HG02759 (cell line): ENCODE measurements around the gene DAW1.
"Not testable (repeated sequence)": the region's sequence is repeated elsewhere in the genome, so short reads cannot be mapped to it uniquely, and the experiment has no call there.

Source experiments
- ATAC-seq: cut with Tn5 transposase; IDR thresholded peaks from one replicate; pipeline ENCODE4 v1.9.1; 2021; ENCODE audit warnings: mild to moderate bottlenecking, moderate library complexity; ENCODE audit not compliant: unreplicated experiment

Gene DAW1

GRCh38 chr2:227871375-227871791 lies at the start of gene DAW1:
Gene DAW1, plus strand, starts transcription at chr2:227871631. Its CDS starts 59 bp downstream, at chr2:227871690.
- ATAC-seq: peak; percentile 83

GRCh38 chr2:227822416-227823003 lies 48.9 kb upstream of the DAW1 start:
- ATAC-seq: no peak

GRCh38 chr2:227823922-227824321 lies 47.5 kb upstream of the DAW1 start:
- no peak for ATAC-seq

GRCh38 chr2:227824711-227825110 lies 46.7 kb upstream of the DAW1 start:
- no peak for ATAC-seq

GRCh38 chr2:227826019-227826521 lies 45.4 kb upstream of the DAW1 start:
- ATAC-seq: no peak

GRCh38 chr2:227826563-227826962 lies 44.9 kb upstream of the DAW1 start:
- no peak for ATAC-seq

GRCh38 chr2:227827143-227827542 lies 44.3 kb upstream of the DAW1 start:
- no peak for ATAC-seq

- no peak for ATAC-seq
Measured at GRCh38 chr2:227828477-227828912, 42.9 kb upstream of the DAW1 start.

GRCh38 chr2:227829337-227829736 lies 42.1 kb upstream of the DAW1 start:
- no peak for ATAC-seq

GRCh38 chr2:227834423-227834822 lies 37.0 kb upstream of the DAW1 start:
- no peak for ATAC-seq

- ATAC-seq: no peak
Measured at GRCh38 chr2:227834916-227835650, 36.3 kb upstream of the DAW1 start.

- ATAC-seq: not testable (repeated sequence)
Measured at GRCh38 chr2:227839339-227840129, 31.9 kb upstream of the DAW1 start.

- no peak for ATAC-seq
Measured at GRCh38 chr2:227846831-227847230, 24.6 kb upstream of the DAW1 start.

- ATAC-seq: no peak
Measured at GRCh38 chr2:227848146-227848545, 23.3 kb upstream of the DAW1 start.

GRCh38 chr2:227848586-227848985 lies 22.8 kb upstream of the DAW1 start:
- peak; percentile 71 for ATAC-seq

- ATAC-seq: no peak
Measured at GRCh38 chr2:227849906-227850305, 21.5 kb upstream of the DAW1 start.

- no peak for ATAC-seq
Measured at GRCh38 chr2:227853204-227853629, 18.2 kb upstream of the DAW1 start.

- no peak for ATAC-seq
Measured at GRCh38 chr2:227853765-227854271, 17.6 kb upstream of the DAW1 start.

GRCh38 chr2:227855440-227855839 lies 16.0 kb upstream of the DAW1 start:
- ATAC-seq: no peak

GRCh38 chr2:227856697-227857096 lies 14.7 kb upstream of the DAW1 start:
- no peak for ATAC-seq

- ATAC-seq: no peak
Measured at GRCh38 chr2:227860221-227860641, 11.2 kb upstream of the DAW1 start.
